ENCODE measurements around the gene CD5L.

- TF ChIP-seq CTCF (conservative IDR thresholded peaks at IDR 0.05) (no peak), EZH2 (IDR thresholded peaks at IDR 0.05; ENCODE audit: low read depth) (no peak)
Measured at GRCh38 chr1:157842939-157843338, 1.3 kb upstream of the CD5L start.
